Measurements from ENCODE around the gene CXCL9.
A peak's percentile ranks its signal among the peaks of the same experiment; 100 is the strongest.
"Not testable (repeated sequence)": the region's sequence is repeated elsewhere in the genome, so short reads cannot be mapped to it uniquely, and the experiment has no call there.

Gene CXCL9

GRCh38 chr4:76011700-76012387 lies 4.5 kb upstream of the CXCL9 start:
- no peak for DNase-seq

DNA sequence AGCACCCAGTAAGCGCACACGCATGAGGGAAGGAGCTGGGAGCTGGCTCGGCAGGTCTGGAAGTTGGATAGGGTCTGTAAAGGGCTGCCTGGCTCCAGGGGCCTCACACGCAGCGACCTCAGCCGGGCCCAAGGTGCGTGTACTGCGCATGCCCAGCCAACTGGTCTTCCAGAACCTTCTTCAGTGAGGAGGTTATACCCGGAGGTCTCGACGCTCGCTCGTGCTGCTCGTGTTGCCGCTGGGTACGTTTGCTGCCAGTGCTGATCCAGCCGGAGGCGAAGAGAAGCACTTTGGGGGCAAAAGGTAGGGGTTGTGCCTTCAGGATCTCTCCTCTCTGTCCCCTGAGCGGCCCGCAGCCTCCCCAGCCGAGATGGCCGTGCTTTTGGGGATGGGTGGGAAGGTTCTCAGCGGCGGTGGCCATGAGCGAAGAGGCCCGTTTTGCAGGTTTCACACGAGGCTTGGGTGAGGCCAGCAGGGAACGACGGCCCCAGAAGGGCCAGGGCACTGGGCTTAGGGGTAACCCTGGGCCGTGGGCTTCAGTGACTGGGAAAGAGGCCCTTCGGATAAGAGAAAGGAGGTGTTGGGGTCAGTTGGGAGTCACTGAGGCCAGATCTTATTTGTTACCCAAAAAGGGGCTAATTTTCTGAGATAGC lies 3.8 kb upstream of the CXCL9 start:
- no peak for DNase-seq

DNA sequence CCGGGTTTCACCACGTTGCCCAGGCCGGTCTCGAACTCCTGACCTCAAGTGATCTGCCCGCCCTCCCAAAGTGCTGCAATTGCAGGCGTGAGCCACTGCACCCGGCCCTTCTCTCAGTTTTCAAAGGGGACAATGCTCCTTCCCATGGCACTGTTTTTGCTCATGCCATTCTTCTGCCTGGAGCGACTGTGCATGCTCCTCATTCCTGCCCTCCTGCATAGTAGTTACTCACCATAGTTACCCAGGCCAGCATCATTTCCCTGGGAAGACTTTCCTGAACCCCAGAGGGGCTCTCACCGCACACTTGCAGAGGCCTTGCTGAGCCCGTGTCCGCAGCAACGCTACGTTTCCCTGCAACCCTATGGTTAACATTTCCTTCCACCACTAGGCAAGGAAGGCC lies 3.3 kb upstream of the CXCL9 start:
- no peak for DNase-seq

DNA sequence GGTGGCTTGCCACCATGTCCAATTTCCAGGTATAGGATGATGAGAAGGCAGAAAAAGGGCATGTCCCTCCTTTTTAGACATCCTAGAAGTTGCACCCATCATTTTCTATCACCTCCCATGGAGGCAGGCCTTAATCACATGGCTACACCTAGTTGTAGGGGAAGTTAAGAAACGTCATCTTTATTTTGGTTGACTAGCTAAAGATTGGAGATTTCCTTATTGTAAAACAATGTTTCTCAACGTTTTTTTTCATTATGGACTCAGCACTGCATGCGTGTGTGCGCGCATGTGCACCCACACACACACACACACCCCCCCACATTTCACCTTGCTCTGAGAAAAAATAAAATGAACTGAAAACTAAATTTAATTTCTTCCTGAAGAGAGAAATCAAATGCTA lies 2.0 kb upstream of the CXCL9 start:
- no peak for DNase-seq

DNA sequence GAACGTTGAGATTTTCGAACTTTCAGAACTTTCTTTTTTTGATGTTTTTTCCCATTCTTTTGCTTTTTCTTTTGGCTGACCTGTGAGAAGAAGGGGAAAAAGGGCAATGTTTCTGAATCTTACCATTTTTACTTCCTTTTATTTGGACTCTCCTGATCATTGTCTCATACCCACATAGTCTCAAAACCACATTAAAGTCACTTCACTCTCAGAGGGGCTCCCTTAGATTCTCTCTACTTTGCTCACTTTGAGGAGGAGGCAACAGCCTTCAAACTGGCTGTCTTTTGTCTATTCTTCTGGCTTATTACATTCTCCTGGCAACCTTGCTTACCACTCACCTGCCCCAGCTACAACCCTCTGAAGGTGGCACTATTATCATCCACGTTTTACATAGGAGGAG lies 3.7 kb downstream of the CXCL9 start:
- no peak for DNase-seq

- no peak for DNase-seq
Measured at GRCh38 chr4:76003035-76003434, 4.3 kb downstream of the CXCL9 start.

- DNase-seq: no peak
Measured at GRCh38 chr4:76002176-76002575, 5.1 kb downstream of the CXCL9 start.

GRCh38 chr4:76001700-76002099 lies 5.6 kb downstream of the CXCL9 start:
- DNase-seq: no peak

DNA sequence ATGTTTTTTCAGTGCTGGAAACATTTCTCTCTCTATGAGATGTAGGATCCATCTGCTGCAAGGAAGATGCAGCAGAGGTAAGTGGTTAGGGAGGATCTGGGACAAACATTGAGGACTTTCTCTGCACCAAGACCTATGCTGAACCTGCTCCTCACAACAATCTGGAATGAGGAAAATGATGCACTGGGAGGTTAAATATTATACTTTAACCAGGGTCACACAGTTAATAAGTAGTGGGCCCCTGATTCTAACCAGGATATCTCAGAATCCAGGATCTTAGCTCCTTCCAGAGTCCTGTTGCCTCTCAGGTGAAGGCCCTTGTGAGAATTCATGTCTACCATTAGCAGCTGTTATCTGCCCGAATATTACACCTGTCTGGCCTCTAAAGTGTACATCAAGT lies 7.0 kb downstream of the CXCL9 start:
- no peak for DNase-seq

GRCh38 chr4:75998525-75999147 lies 8.7 kb downstream of the CXCL9 start:
- DNase-seq: not testable (repeated sequence)

GRCh38 chr4:75997946-75998345 lies 9.4 kb downstream of the CXCL9 start:
- DNase-seq: no peak

- no peak for DNase-seq
Measured at GRCh38 chr4:75997081-75997480, 10.2 kb downstream of the CXCL9 start.

DNA sequence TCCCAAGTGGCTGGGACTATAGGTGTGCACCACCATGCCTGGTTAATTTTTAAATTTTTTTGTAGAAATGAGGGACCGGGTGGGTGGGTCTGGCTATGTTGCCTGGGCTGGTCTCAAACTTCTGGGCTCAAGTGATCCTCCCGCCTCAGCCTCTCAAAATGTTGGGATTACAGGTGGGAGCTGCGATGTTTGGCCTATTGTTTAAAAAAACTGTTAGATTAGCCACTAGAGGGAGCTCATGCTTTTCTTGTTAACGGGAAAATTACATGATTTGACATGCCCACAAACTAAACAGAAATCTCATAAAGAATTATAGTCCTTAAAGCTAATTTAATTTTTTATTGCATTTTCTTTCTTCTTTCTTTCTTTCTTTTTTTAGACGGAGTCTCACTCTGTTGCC lies 11.6 kb downstream of the CXCL9 start:
- DNase-seq: peak; percentile 55

DNA sequence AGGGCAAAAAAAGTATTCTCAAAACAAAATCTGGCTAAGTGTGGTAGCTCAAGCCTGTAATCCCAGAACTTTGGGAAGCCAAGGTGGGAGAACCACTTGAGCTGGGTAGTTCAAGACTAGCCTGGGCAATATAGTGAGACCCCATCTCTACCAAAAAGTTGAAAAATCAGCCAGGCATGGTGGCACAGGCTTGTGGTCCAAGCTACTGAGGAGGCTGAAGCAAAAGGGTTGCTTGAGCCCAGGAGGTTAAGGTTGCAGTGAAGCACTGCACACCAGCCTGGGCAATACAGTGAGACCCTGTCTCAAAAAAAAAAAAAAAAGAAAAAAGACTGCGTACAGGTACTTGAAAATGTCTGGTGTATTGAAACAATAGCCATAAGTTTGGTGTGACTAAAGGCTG lies 14.8 kb downstream of the CXCL9 start:
- DNase-seq: no peak

- no peak for DNase-seq
Measured at GRCh38 chr4:75989846-75990528, 17.3 kb downstream of the CXCL9 start.

DNA sequence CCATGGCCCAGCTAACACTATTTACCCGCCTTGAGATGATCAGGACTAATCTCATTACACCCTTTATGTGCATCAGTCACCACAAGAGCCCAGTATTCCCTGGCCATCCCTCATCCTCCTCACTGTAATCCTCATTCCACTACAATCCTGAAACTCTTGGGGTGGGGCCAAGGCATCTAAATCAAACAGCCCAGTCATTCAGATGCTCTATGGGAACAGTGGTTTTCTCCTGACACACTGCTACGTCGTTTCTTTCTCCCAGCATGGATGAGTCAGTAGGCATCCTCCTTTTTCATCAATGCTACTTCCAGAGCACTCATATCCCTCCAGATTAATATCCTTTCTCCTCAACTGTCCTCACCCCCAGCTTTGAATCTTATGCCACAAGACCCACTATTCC lies 22.2 kb downstream of the CXCL9 start:
- DNase-seq: peak; percentile 30

DNA sequence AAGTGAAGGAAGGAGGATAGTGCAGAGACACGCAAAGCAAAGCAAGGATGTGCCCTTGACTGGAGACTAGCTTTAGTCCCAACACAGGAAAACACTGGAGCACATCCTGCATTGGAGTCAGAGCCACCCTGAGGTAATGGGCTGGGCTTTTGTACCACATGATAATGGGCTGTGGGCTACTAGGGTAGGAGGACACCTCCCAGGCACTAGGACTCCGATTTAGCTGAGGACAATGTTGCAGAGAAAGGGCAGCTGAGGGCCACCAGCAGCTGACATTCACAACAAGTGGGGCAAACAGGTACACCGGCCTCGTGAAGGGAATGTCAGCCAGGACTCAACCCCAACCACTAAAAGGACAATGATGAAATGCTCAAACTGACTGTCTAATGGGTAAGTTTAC lies 26.7 kb downstream of the CXCL9 start:
- no peak for DNase-seq

DNA sequence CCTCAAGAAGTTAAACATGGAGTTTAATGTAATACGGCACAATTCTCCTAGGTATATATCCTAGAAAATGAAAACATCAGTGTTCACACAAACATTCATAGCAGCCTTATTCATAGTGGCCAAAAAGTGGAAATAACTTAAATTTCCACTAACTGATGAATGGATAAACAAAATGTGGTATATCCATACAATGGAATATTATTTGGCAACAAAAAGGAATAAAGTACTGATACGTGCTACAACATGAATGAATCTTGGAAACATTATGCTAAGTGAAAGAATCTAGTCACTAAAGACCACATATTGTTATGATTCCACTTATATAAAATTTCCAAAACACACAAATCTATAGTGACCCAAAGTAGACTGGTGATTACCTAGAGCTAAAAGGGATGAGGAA lies 31.1 kb downstream of the CXCL9 start:
- DNase-seq: no peak

- peak; percentile 46 for DNase-seq
Measured at GRCh38 chr4:75973766-75974165, 33.5 kb downstream of the CXCL9 start.

GRCh38 chr4:75968084-75968483 lies 39.2 kb downstream of the CXCL9 start:
- DNase-seq: no peak

- DNase-seq: no peak
Measured at GRCh38 chr4:75963558-75963957, 43.8 kb downstream of the CXCL9 start.

GRCh38 chr4:75962072-75962471 lies 45.2 kb downstream of the CXCL9 start:
- not testable (repeated sequence) for DNase-seq

- DNase-seq: not testable (repeated sequence)
Measured at GRCh38 chr4:75958546-75958945, 48.8 kb downstream of the CXCL9 start.

- not testable (repeated sequence) for DNase-seq
Measured at GRCh38 chr4:75954811-75955210, 52.5 kb downstream of the CXCL9 start.

Measured in kidney glomerular epithelial cell (primary cell).